Liver (tissue), 9 donors: ENCODE measurements around the gene TMEM53. TPM values are rescaled to one million over a fixed set of nuclear protein-coding genes. Genes with fewer than 3 reads are reported as not detected.

Experiments used
- DNase-seq: peaks from one replicate; pipeline ENCODE4 v3.0.0-alpha.2; 2017; ENCODE audit warnings: low spot score
- H3K27ac ChIP-seq, 2 donors: one replicate each; pipeline ENCODE4 v1.7.0; 2013; ENCODE audit warnings: inconsistent platforms in 2 of 2, low read length in 2 of 2, control low read depth in 1 of 2, low read depth in 1 of 2, mild to moderate bottlenecking in 1 of 2
- H3K27me3 ChIP-seq, 4 donors: one replicate each; pipeline versions ENCODE4 v1.6.1 to v1.7.0; 2013; ENCODE audit warnings: low read length in 3 of 4, inconsistent platforms in 1 of 4, mild to moderate bottlenecking in 1 of 4, moderate library complexity in 1 of 4; ENCODE audit not compliant: control insufficient read depth in 4 of 4, insufficient read depth in 4 of 4
- H3K36me3 ChIP-seq, 4 donors: one replicate each; pipeline versions ENCODE4 v1.6.1 to v1.7.0; 2013; ENCODE audit warnings: low read length in 3 of 4, mild to moderate bottlenecking in 3 of 4, low read depth in 1 of 4, moderate library complexity in 1 of 4; ENCODE audit not compliant: control insufficient read depth in 4 of 4, insufficient read depth in 3 of 4
- H3K4me1 ChIP-seq, 4 donors: one replicate each; pipeline versions ENCODE4 v1.6.1 to v1.7.0; 2013; ENCODE audit warnings: low read length in 3 of 4, mild to moderate bottlenecking in 3 of 4, moderate library complexity in 1 of 4; ENCODE audit not compliant: control insufficient read depth in 4 of 4, insufficient read depth in 4 of 4
- H3K4me3 ChIP-seq, 3 donors: one replicate each; pipeline versions ENCODE4 v1.6.1 to v1.7.0; 2013; ENCODE audit warnings: low read length in 3 of 3, control low read depth in 1 of 3, low read depth in 1 of 3, mild to moderate bottlenecking in 1 of 3
- H3K9ac ChIP-seq, 2 donors: one replicate each; pipeline ENCODE4 v1.7.0; 2013; ENCODE audit warnings: low read length in 2 of 2, mild to moderate bottlenecking in 2 of 2, moderate library complexity in 2 of 2, control low read depth in 1 of 2, low read depth in 1 of 2
- H3K9me3 ChIP-seq, 4 donors: one replicate each; pipeline versions ENCODE4 v1.6.1 to v1.7.0; 2013; ENCODE audit warnings: low read length in 3 of 4; ENCODE audit not compliant: control insufficient read depth in 4 of 4
- EGR1 ChIP-seq, 2 donors: IDR thresholded peaks; 2 replicates each; pipeline ENCODE4 v1.6.1; 2016 to 2018; ENCODE audit warnings: antibody characterized with exemption in 2 of 2, low read depth in 2 of 2
- FOXA1 ChIP-seq: IDR thresholded peaks from 2 replicates; pipeline ENCODE4 v1.6.1; 2016; ENCODE audit warnings: antibody characterized with exemption
- FOXA2 ChIP-seq: IDR thresholded peaks from 2 replicates; pipeline ENCODE4 v1.6.1; 2016; ENCODE audit warnings: antibody characterized with exemption
- GABPA ChIP-seq, 2 donors: IDR thresholded peaks in 1 of 2; conservative IDR thresholded peaks in 1 of 2; 2 replicates each; pipeline ENCODE4 v1.6.1; 2016; ENCODE audit warnings: antibody characterized with exemption in 2 of 2, mild to moderate bottlenecking in 1 of 2, moderate library complexity in 1 of 2
- HNF4A ChIP-seq, 2 donors: conservative IDR thresholded peaks; 2 replicates each; pipeline ENCODE4 v1.6.1; 2016; ENCODE audit warnings: antibody characterized with exemption in 2 of 2, mild to moderate bottlenecking in 2 of 2
- HNF4G ChIP-seq: IDR thresholded peaks from 2 replicates; pipeline ENCODE4 v1.6.1; 2016; ENCODE audit warnings: antibody characterized with exemption
- JUND ChIP-seq, 2 donors: IDR thresholded peaks; 2 replicates each; pipeline ENCODE4 v1.6.1; 2016; ENCODE audit warnings: antibody characterized with exemption in 2 of 2
- NR2F2 ChIP-seq: IDR thresholded peaks from 2 replicates; pipeline ENCODE4 v1.6.1; 2016; ENCODE audit warnings: antibody characterized with exemption
- RAD21 ChIP-seq, 2 donors: IDR thresholded peaks; 2 replicates each; pipeline ENCODE4 v1.6.1; 2016; ENCODE audit warnings: antibody characterized with exemption in 2 of 2, mild to moderate bottlenecking in 2 of 2
- RXRA ChIP-seq, 2 donors: IDR thresholded peaks; 2 replicates each; pipeline ENCODE4 v1.6.1; 2017 to 2018; ENCODE audit warnings: antibody characterized with exemption in 2 of 2, mild to moderate bottlenecking in 1 of 2
- SP1 ChIP-seq: IDR thresholded peaks from 2 replicates; pipeline ENCODE4 v1.6.1; 2018; ENCODE audit warnings: antibody characterized with exemption, mild to moderate bottlenecking
- TAF1 ChIP-seq: conservative IDR thresholded peaks from 2 replicates; pipeline ENCODE4 v1.6.1; 2016; ENCODE audit warnings: antibody characterized with exemption, mild to moderate bottlenecking
- YY1 ChIP-seq: IDR thresholded peaks from 2 replicates; pipeline ENCODE4 v1.6.1; 2016; ENCODE audit warnings: antibody characterized with exemption, mild to moderate bottlenecking
- WGBS: extraction: QIAGEN DNeasy Blood & Tissue Kit; methylation state at CpG from one replicate; pipeline ENCODE4 v1.1.7; 2013; 5-methylcytosine and 5-hydroxymethylcytosine counted together
- polyA plus RNA-seq, 2 donors: library from polyadenylated mRNA; stranded (reverse) in 1 of 2; unstranded in 1 of 2; fragments of 200-250 nt in 1 of 2; fragments of >200 nt in 1 of 2; fragmentation: Nextera tagmentation in 1 of 2; extraction: Ambion mirVana in 1 of 2; gene quantifications; one replicate each; pipeline versions ENCODE4 v1.2.1 to v1.2.3, GENCODE V29; 2013 to 2015
- total RNA-seq, 2 donors: library from RNA; depleted of rRNA; stranded (reverse); fragments of >200 nt; gene quantifications; one replicate each; pipeline ENCODE4 v1.2.3, GENCODE V29; 2014
- TF ChIP-seq, protein P1 (sequence below): fragments of 150-350 bp; IDR thresholded peaks from 2 replicates; pipeline ENCODE4 v1.5.1; 2017; ENCODE audit warnings: improper control_type of control experiment, low read depth, low read length; ENCODE audit not compliant: missing input control
- TF ChIP-seq, protein P2 (sequence below): IDR thresholded peaks from 2 replicates; pipeline ENCODE4 v1.6.1; 2016; ENCODE audit warnings: antibody characterized with exemption
- TF ChIP-seq, protein P3 (sequence below): IDR thresholded peaks from 2 replicates; pipeline ENCODE4 v1.6.1; 2016; ENCODE audit warnings: antibody characterized with exemption, mild to moderate bottlenecking
- TF ChIP-seq, protein P4 (sequence below): IDR thresholded peaks from 2 replicates; pipeline ENCODE4 v1.6.1; 2016; ENCODE audit warnings: antibody characterized with exemption
- donor health status: healthy.
- donor health status: healthy.
- donor health status: healthy.
- donor health status: healthy.
- donor health status: healthy.

The TMEM53 gene
- total and polyA plus RNA-seq, 4 donors, result 9.9 to 89.2 (median 29.4) TPM

DNA sequence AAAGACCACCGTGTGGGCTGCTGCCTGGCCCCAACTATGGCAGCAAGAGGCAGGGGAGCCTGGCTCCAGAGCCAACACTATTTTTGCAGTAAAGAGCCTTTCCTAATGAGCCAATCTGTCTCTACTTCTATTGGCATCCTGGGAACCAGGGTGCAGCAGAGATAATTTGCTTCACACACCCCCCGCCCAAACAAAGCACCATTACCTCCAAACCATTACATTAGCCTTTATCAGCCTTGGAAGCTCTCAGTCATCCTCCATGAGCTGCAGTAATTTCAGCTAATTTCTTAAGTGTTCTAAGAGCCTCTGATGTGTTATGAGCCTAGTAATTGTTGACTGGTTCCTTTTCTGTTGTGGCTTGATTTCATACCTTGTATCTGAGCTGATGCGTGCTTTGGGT, 21.8 kb upstream of the TMEM53 start:
- Histone ChIP-seq H3K27me3 (no peaks in the 10 kb centered on the region), H3K9me3 (no peaks in the 10 kb centered on the region), H3K9ac (no peak overlapping the region), H3K36me3 (no peaks in the 10 kb centered on the region), H3K27ac (no peak overlapping the region), H3K4me3 (no peak overlapping the region), H3K4me1 (peaks cover 2 to 4% (median 4%) of the 10 kb centered on the region in 4 donors)
- 93% methylated on average over 3 of the region's 3 CpGs for WGBS
- DNase-seq, result no peak
- TF ChIP-seq TAF1 (no peak), RXRA (IDR thresholded peaks at IDR 0.05) (no peak), SP1 (no peak), YY1 (no peak), JUND (IDR thresholded peaks at IDR 0.05) (no peak), FOXA1 (no peak), FOXA2 (no peak), EGR1 (IDR thresholded peaks at IDR 0.05; ENCODE audit: low read depth in 2 of 2) (no peak), GABPA (IDR thresholded peaks at IDR 0.05 in 1 of 2, conservative IDR thresholded peaks at IDR 0.05 in 1 of 2) (no peak), RAD21 (IDR thresholded peaks at IDR 0.05) (no peak), NR2F2 (no peak)
- TF ChIP-seq, protein P1, sequence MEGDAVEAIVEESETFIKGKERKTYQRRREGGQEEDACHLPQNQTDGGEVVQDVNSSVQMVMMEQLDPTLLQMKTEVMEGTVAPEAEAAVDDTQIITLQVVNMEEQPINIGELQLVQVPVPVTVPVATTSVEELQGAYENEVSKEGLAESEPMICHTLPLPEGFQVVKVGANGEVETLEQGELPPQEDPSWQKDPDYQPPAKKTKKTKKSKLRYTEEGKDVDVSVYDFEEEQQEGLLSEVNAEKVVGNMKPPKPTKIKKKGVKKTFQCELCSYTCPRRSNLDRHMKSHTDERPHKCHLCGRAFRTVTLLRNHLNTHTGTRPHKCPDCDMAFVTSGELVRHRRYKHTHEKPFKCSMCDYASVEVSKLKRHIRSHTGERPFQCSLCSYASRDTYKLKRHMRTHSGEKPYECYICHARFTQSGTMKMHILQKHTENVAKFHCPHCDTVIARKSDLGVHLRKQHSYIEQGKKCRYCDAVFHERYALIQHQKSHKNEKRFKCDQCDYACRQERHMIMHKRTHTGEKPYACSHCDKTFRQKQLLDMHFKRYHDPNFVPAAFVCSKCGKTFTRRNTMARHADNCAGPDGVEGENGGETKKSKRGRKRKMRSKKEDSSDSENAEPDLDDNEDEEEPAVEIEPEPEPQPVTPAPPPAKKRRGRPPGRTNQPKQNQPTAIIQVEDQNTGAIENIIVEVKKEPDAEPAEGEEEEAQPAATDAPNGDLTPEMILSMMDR, result no peak
- TF ChIP-seq, protein P2, sequence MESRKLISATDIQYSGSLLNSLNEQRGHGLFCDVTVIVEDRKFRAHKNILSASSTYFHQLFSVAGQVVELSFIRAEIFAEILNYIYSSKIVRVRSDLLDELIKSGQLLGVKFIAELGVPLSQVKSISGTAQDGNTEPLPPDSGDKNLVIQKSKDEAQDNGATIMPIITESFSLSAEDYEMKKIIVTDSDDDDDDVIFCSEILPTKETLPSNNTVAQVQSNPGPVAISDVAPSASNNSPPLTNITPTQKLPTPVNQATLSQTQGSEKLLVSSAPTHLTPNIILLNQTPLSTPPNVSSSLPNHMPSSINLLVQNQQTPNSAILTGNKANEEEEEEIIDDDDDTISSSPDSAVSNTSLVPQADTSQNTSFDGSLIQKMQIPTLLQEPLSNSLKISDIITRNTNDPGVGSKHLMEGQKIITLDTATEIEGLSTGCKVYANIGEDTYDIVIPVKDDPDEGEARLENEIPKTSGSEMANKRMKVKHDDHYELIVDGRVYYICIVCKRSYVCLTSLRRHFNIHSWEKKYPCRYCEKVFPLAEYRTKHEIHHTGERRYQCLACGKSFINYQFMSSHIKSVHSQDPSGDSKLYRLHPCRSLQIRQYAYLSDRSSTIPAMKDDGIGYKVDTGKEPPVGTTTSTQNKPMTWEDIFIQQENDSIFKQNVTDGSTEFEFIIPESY, result no peak
- TF ChIP-seq, protein P3, sequence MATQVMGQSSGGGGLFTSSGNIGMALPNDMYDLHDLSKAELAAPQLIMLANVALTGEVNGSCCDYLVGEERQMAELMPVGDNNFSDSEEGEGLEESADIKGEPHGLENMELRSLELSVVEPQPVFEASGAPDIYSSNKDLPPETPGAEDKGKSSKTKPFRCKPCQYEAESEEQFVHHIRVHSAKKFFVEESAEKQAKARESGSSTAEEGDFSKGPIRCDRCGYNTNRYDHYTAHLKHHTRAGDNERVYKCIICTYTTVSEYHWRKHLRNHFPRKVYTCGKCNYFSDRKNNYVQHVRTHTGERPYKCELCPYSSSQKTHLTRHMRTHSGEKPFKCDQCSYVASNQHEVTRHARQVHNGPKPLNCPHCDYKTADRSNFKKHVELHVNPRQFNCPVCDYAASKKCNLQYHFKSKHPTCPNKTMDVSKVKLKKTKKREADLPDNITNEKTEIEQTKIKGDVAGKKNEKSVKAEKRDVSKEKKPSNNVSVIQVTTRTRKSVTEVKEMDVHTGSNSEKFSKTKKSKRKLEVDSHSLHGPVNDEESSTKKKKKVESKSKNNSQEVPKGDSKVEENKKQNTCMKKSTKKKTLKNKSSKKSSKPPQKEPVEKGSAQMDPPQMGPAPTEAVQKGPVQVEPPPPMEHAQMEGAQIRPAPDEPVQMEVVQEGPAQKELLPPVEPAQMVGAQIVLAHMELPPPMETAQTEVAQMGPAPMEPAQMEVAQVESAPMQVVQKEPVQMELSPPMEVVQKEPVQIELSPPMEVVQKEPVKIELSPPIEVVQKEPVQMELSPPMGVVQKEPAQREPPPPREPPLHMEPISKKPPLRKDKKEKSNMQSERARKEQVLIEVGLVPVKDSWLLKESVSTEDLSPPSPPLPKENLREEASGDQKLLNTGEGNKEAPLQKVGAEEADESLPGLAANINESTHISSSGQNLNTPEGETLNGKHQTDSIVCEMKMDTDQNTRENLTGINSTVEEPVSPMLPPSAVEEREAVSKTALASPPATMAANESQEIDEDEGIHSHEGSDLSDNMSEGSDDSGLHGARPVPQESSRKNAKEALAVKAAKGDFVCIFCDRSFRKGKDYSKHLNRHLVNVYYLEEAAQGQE, result no peak

DNA sequence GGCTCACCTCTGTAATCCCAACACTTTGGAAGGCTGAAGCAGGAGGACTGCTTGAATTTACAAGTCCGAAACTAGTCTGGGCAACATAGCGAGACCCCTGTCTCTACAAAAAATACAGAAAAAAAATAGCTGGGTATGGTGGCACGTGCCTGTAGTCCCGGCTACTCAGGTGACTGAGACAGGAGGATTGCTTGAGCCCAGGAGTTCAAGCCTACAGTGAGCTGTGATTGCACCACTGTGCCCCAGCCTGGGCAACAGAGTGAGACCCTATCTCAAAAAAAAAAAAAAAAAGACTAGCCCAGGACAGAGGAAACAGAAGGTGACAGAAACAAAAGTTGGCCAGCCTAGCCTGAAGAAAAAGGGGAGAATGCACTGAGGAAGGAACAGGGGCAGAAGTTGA, 21.4 kb upstream of the TMEM53 start:
- no peak overlapping the region for H3K27ac ChIP-seq
- DNase-seq, result no peak
- H3K9ac ChIP-seq, result no peak overlapping the region
- TF ChIP-seq HNF4G (no peak), NR2F2 (no peak), GABPA (IDR thresholded peaks at IDR 0.05 in 1 of 2, conservative IDR thresholded peaks at IDR 0.05 in 1 of 2) (no peak), FOXA2 (no peak), FOXA1 (no peak), HNF4A (conservative IDR thresholded peaks at IDR 0.05) (no peak), EGR1 (IDR thresholded peaks at IDR 0.05; ENCODE audit: low read depth in 2 of 2) (no peak), JUND (IDR thresholded peaks at IDR 0.05) (no peak), YY1 (no peak), SP1 (no peak), TAF1 (no peak), RAD21 (IDR thresholded peaks at IDR 0.05) (no peak)
- TF ChIP-seq, protein P3, result no peak
- TF ChIP-seq, protein P1, result no peak
- TF ChIP-seq, protein P4, sequence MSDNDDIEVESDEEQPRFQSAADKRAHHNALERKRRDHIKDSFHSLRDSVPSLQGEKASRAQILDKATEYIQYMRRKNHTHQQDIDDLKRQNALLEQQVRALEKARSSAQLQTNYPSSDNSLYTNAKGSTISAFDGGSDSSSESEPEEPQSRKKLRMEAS, result no peak
- peaks cover 0 to under 1% (median under 1%) of the 10 kb centered on the region in 4 donors for H3K4me1 ChIP-seq
- no peak overlapping the region for H3K4me3 ChIP-seq
- no peaks in the 10 kb centered on the region for H3K36me3 ChIP-seq
- H3K9me3 ChIP-seq, result no peaks in the 10 kb centered on the region
- WGBS, result 96% methylated on average over 4 of the region's 4 CpGs
- H3K27me3 ChIP-seq, result no peaks in the 10 kb centered on the region
